Stimulated activated CD8-positive, alpha-beta memory T cell treated with anti-CD3 and anti-CD28 coated beads, Interleukin-12 subunit alpha, Interleukin-12 subunit beta, amount 100 ng/mL, for 4 hours (primary cell): Measurements from ENCODE around the gene ILDR2.

Source experiments
- DNase-seq: peaks from one replicate; pipeline ENCODE4 v3.0.0-alpha.2; 2020; ENCODE audit warnings: low read depth

Gene ILDR2

DNA sequence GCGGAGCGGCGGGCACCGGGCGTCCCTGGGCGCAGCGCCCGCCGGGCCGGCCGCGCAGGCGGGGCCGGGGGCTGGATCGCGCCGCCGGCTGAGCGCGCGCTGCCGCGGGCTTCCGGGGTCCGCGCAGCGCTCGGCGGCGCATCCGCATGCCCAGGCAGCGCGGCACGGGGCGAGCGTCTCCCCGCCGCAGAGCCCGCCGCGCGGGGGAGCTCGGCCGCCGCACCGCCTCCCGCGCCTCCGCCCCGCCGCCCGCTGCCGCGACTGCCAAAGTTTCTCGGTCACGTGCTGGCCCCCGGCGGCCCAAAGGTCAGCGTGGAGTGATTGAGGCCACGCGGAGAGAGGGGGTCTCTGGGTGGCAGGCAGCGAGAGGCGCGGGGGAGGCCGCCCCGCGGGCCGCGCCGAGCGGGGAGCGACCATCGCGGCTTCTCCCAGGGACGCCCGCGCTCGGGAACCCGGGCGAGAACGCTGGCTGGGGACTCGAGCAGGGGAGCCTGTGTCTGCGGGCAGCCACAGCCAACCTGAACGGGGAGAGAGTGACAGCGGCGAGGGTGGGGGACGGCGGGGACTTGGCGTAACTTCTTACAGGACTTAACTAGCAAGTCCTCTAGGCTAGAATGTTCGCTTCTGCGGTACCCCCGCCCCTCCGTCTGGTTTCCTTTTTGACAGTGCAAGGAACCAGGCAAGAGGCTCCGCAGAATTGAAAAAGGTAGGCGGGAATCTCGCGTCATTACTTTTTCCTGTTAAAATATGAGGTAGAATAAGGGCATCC is at the start of gene ILDR2:
Gene ILDR2 (minus strand): TSS at position 180 of the 769 bp plus-strand sequence. CDS start 272 bp downstream, outside the sequence.
- peak; percentile 32 for DNase-seq

DNA sequence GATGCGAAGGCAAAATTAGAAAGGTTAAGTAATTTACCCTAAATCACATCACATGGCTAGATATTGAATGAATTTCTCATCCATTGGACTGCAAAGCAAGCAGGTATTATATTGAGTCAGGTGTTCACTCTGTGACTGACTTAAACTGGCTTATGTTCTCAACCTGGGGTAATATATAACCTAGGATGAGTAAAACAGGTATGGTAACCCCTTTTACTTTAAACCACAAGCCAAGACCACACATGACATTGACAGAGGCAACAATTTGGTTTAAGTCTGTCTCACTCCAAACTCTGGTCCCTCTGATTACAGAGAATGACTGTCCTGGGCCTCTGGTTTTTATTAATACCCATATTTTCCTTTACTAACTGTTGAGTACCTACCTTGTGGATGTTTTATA is 47.0 kb upstream of the ILDR2 start:
- no peak for DNase-seq

DNA sequence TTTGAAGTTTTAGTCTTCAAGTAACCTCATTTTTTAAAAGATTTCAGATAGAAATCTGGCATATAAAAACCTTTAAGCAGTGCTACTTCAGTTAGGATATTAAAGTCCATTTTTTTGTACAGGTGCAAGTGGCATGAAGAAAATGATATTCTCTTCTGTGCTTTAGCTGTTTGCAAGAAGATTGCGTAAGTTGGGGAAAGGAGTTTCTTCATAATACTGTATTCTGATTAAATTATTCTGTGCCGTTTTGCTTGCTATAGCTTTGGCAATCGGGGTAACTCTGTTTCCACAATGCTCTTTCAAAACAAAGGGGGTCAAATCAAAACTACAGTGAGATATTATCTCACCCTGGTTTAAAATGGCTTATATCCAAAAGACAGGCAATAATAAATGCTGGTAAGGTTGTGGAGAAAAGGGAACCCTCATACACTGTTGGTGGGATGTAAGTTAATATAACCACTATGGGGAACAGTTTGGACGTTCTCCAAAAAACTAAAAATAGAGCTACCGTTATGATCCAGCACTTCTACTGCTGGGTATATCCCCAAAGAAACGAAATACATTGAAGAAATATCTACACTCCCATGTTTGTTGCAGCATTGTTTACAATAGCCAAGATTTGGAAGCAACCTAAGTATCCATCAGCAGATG is 40.9 kb upstream of the ILDR2 start:
- no peak for DNase-seq

DNA sequence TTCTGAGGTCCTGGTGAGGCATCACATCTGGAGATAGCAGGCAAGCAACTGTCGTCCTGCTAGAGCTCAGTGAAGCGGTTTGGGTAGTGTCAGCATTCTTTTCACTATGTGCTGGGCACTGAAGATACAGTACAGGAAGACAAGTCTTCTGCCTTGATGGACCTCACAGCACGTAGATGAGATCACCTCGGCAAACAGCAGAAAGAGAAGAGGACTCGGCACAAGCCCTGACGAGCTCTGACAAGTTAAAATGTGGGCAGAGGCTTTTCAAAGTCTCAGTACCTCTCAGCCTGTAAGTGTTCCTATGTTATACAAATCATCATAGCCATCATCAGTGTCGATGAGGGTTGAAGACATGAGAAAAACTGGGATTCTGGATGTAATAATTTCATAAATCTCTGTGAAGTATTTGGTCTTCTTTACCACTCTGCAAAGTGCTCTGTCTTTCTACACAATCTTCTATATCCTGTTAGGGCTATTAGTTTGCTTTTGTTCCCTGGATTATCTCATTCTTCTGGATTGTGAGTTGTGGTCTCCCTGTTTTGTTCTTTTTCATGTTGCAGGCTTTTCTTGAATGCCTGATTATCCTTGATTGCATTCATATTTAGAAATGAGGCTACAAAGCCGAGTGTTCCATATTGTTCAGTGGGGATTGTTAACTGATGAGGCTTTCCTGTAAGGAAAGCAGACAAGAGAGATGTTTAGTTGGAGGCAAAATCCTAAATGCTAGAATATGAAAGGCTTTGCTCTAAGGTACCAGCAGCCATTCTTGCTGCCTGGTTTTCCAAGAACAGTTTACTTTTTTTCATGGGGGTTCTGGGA is 38.0 kb upstream of the ILDR2 start:
- DNase-seq, result no peak

DNA sequence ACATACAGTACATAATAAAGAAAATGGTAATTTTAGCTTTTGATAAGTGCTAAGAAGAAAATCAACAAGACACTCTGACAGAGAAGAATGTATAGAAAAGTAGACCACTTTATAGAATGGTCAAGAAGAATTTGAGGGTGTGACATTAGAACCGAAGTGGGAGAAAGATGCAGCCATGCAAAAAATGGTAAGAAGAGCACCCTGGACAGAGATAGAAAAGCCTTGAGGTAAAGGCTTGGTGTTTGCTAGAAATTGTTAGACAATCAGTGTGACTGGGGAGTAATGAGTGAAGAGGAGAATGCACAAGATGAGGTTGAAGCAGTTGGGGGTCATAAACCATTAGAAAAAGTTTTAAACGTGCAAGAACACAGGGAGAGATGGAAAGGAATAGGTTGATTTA is 37.2 kb upstream of the ILDR2 start:
- no peak for DNase-seq

DNA sequence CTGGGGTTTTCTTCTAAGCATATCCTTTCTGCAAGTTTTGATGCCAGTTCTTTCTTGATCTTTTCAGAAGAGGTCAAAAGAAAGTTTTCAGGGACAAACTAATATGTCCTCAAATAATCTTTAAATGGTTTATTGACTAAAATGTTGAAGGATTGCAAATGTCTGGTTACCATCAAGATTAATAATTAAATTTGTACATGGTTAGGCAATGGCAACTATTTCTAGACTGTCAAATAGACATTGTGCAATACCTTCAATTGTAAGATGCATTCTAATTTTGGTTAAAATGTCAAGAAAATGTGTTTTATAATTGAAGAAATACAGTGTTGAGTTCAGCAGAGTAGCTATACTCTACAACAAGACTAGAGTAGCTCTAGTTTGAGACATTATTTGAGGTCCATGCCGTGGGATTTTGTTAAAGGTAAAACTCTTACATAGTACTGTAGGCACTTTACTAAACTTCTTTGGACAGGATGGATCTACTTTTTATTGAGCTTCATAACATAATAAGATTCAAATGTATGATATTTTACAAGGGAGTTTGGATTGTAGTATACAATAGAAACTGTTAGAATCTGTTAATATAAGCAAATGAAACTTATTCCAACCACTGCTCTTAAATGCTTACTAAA is 36.3 kb upstream of the ILDR2 start:
- no peak for DNase-seq

- DNase-seq, result no peak
These were observed 28.4 kb upstream of the ILDR2 start for GRCh38 chr1:167003711-167004110.

- no peak for DNase-seq
These were observed 27.0 kb upstream of the ILDR2 start for GRCh38 chr1:167002354-167002753.

- DNase-seq, result no peak
These were observed 25.2 kb upstream of the ILDR2 start for GRCh38 chr1:167000546-167000945.

DNA sequence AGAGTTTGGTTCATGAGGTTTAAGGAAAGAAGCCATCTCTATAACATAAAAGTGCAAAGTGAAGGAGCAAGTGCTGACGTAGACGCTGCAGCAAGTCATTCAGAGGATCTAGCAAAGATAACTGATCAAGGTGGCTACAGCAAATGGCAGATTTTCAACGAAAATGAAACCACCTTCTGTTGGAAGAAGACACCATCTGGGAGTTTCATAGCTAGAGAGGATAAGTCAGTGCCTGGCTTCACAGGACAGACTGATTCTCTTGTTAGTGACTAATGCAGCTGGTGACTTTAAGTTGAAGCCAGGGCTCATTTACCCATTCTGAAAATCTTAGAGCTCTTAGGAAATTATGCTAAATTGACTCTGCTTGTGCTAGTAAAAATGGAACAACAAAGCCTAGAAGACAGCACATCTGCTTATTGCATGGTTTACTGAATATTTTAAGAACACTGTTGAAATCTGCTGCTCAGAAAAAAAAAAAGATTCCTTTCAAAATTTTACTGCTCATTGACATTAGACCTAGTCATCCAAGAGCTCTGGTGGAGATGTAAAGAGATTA is 24.2 kb upstream of the ILDR2 start:
- DNase-seq, result no peak

DNA sequence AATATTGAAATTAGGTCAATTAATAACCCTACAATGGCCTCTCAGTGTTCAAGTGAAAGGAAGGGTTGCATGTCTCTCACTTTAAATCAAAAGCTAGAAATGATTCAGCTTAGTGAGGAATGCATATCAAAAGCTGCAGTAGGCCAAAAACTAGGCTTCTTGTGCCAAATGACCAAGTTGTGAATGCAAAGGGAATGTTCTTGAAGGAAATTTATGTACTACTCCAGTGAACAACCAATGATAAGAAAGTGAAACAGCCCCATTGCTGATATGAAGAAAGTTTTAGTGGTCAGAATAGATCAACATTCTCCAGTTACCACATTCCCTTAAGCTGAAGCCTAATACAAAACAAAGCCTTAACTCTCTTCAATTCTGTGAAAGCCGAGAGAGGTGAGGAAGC is 23.7 kb upstream of the ILDR2 start:
- no peak for DNase-seq

- no peak for DNase-seq
These were observed 13.7 kb upstream of the ILDR2 start, which contains the start of gene MAEL for GRCh38 chr1:166988974-166989515. Gene MAEL, plus strand, starts transcription at chr1:166989280. Its CDS starts 73 bp downstream, at chr1:166989353.

GRCh38 chr1:166981589-166981988 is 6.2 kb upstream of the ILDR2 start:
- DNase-seq, result no peak

GRCh38 chr1:166980818-166981217 is 5.5 kb upstream of the ILDR2 start:
- DNase-seq, result no peak

GRCh38 chr1:166980383-166980782 is 5.0 kb upstream of the ILDR2 start:
- no peak for DNase-seq

DNA sequence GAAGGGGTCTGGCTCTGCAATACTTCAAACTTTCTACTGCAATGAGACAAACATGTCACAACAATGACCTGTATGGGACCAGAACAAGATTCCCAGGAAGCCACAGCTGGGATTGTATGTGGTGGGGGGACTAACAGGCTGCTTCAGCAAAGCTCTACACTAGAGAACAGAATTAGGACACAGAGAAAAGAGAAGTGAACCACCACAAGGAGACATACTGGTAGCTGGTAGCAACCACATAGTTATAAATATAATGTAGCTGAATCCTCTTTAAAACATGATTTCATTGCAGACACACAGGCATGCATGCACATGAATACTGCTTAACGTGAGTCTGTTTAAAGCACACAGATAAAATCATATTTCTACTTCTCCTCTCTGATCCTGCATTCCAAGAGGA is 3.5 kb upstream of the ILDR2 start:
- no peak for DNase-seq

DNA sequence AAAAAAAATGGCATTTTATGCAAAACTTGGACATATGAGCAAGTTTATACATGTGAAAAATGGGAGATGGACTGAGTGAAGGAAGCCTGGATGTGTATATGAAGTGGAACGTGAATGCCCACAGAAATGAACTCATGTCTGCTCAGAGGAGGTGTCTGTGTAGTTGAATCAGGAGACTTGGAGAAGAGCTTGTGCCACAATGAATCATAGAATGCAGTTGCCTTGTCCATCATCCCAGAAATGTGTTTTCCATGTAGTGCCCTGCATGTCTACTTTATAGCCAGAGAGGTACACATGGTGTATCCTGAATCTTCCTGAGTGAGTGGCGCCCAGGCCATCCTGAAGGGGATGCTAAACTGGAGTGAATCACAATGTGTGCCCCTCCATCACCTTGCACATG is 2.6 kb upstream of the ILDR2 start:
- no peak for DNase-seq

- peak; percentile 13 for DNase-seq
These were observed 544 bp downstream of the ILDR2 start for GRCh38 chr1:166974647-166975345.

GRCh38 chr1:166972826-166973225 is 2.5 kb downstream of the ILDR2 start:
- DNase-seq, result no peak

- DNase-seq, result no peak
These were observed 3.1 kb downstream of the ILDR2 start for GRCh38 chr1:166972193-166972592.

- DNase-seq, result no peak
These were observed 4.1 kb downstream of the ILDR2 start for GRCh38 chr1:166971252-166971651.
